ENCODE data around the gene EEF2K. TPM values are rescaled to one million over a fixed set of nuclear protein-coding genes. Genes with fewer than 3 reads are reported as not detected.

EEF2K gene
- total and polyA plus RNA-seq, 4 donors: 5.6 to 40.8 (median 17.4) TPM

DNA sequence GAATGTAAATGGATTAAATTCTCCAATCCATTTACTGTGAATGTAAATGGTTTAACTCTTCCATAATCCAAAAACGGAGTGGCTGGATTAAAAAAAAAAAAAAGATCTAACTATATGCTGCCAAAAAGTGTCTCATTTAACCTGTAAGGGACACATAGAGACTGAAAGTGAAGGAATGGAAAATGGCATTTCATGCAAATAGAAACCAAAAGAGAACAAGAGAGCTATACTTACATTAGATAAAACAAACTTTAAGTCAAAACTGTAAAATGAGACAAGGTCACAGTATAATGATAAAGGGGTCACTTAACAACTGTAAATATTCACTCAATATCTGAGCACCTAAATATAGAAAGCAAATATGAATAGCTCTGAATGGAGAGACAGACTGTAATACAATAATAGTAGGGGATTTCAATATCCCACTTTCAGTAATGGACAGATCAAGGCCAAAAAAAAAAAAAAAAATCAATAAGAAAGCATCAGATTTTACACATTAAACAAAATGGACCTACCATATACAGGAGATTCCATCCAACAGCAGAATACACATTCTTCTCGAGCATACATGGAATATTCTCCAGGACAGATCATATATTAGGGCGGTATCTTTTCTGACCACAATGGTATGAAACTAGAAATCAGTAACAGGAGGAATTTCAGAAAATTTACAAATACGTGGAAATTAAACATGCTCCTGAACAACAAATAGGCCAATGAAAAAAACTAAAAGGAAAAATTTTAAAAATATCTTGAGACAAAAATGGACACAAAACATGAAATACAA is 132.0 kb downstream of the EEF2K start:
- WGBS, 2 donors: 97 to 98% methylated on average over 4 of the region's 4 CpGs
- no peak for ATAC-seq (ENCODE audit: insufficient read depth, low FRiP score)
- TF ChIP-seq, protein P1, sequence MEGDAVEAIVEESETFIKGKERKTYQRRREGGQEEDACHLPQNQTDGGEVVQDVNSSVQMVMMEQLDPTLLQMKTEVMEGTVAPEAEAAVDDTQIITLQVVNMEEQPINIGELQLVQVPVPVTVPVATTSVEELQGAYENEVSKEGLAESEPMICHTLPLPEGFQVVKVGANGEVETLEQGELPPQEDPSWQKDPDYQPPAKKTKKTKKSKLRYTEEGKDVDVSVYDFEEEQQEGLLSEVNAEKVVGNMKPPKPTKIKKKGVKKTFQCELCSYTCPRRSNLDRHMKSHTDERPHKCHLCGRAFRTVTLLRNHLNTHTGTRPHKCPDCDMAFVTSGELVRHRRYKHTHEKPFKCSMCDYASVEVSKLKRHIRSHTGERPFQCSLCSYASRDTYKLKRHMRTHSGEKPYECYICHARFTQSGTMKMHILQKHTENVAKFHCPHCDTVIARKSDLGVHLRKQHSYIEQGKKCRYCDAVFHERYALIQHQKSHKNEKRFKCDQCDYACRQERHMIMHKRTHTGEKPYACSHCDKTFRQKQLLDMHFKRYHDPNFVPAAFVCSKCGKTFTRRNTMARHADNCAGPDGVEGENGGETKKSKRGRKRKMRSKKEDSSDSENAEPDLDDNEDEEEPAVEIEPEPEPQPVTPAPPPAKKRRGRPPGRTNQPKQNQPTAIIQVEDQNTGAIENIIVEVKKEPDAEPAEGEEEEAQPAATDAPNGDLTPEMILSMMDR (IDR thresholded peaks at IDR 0.05; ENCODE audit: control extremely low read depth, extremely low read depth): no peak

More for the DNA sequence above, 132.0 kb downstream of the EEF2K start:
- Histone ChIP-seq H3K27me3 (ENCODE audit: control insufficient read depth in 3 of 3, insufficient read depth in 3 of 3, low read length in 2 of 3) (no peaks in the 10 kb centered on the region), H3K4me3 (no peak overlapping the region), H3K4me1 (ENCODE audit: control insufficient read depth in 5 of 5, insufficient read depth in 5 of 5, low read length in 5 of 5) (no peaks in the 10 kb centered on the region), H3K9ac (ENCODE audit: insufficient read depth in 1 of 2, low read length in 2 of 2) (no peak overlapping the region), H3K9me3 (ENCODE audit: control insufficient read depth in 4 of 4, insufficient read depth in 3 of 4, low read length in 3 of 4) (peaks cover 0 to 7% (median 4%) of the 10 kb centered on the region in 4 donors), H3K27ac (ENCODE audit: low read depth in 1 of 2, low read length in 1 of 2) (no peak overlapping the region), H3K36me3 (ENCODE audit: control insufficient read depth in 4 of 4, insufficient read depth in 4 of 4, low read length in 4 of 4) (peaks cover 13 to 31% (median 21%) of the 10 kb centered on the region in 4 donors)
- no peak for DNase-seq

Other genes starting within 250 kb of the EEF2K start
- gene PDZD9, start 205.2 kb upstream of the EEF2K start, total RNA-seq: not detected
- not detected for gene PDZD9, start 205.2 kb upstream of the EEF2K start, polyA plus RNA-seq
- gene MOSMO, start 198.2 kb upstream of the EEF2K start, total RNA-seq: 10 to 100 TPM; 11.7 to 30.6 TPM
- 10 to 100 TPM; 10.3 to 10.9 TPM for gene MOSMO, start 198.2 kb upstream of the EEF2K start, polyA plus RNA-seq
- gene VWA3A, start 113.7 kb upstream of the EEF2K start, total RNA-seq: 10 to 100 TPM; 12.9 to 15.1 TPM
- 1 to 10 TPM; 2.4 to 4.6 TPM for gene VWA3A, start 113.7 kb upstream of the EEF2K start, polyA plus RNA-seq
- under 1 TPM in 1 of 2 donors, not detected in 1; 0.64 TPM for gene SDR42E2, start 43.8 kb upstream of the EEF2K start, total RNA-seq
- gene SDR42E2, start 43.8 kb upstream of the EEF2K start, polyA plus RNA-seq: under 1 TPM; 0.10 to 0.11 TPM
- 10 to 100 TPM; 44.0 to 44.3 TPM for gene POLR3E, start 91.1 kb downstream of the EEF2K start, total RNA-seq
- gene POLR3E, start 91.1 kb downstream of the EEF2K start, polyA plus RNA-seq: 10 to 100 TPM; 23.2 to 24.1 TPM
- 10 to 100 TPM; 14.8 to 27.0 TPM for gene CDR2, start 168.3 kb downstream of the EEF2K start, total RNA-seq
- gene CDR2, start 168.3 kb downstream of the EEF2K start, polyA plus RNA-seq: 10 to 100 TPM; 11.3 to 13.1 TPM